IPS-18a (cell line): ENCODE data around the gene HTRA3.

Experiments
- H3K27ac ChIP-seq: one replicate; pipeline ENCODE4 v1.5.1; 2013; ENCODE audit warnings: low read length
- H3K27me3 ChIP-seq: one replicate; pipeline ENCODE4 v1.6.1; 2013; ENCODE audit warnings: mild to moderate bottlenecking, low read length; ENCODE audit not compliant: control insufficient read depth, insufficient read depth
- H3K36me3 ChIP-seq: one replicate; pipeline ENCODE4 v1.6.1; 2013; ENCODE audit warnings: low read depth, low read length; ENCODE audit not compliant: control insufficient read depth
- H3K4me1 ChIP-seq: one replicate; pipeline ENCODE4 v1.6.1; 2013; ENCODE audit warnings: low read depth, low read length; ENCODE audit not compliant: control insufficient read depth
- H3K4me3 ChIP-seq: one replicate; pipeline ENCODE4 v1.5.1; 2013; ENCODE audit warnings: low read length
- H3K9ac ChIP-seq: one replicate; pipeline ENCODE4 v1.6.1; 2013; ENCODE audit warnings: mild to moderate bottlenecking, low read length, moderate library complexity
- H3K9me3 ChIP-seq: one replicate; pipeline ENCODE4 v1.6.1; 2013; ENCODE audit warnings: low read depth, low read length; ENCODE audit not compliant: control insufficient read depth

HTRA3 gene

DNA sequence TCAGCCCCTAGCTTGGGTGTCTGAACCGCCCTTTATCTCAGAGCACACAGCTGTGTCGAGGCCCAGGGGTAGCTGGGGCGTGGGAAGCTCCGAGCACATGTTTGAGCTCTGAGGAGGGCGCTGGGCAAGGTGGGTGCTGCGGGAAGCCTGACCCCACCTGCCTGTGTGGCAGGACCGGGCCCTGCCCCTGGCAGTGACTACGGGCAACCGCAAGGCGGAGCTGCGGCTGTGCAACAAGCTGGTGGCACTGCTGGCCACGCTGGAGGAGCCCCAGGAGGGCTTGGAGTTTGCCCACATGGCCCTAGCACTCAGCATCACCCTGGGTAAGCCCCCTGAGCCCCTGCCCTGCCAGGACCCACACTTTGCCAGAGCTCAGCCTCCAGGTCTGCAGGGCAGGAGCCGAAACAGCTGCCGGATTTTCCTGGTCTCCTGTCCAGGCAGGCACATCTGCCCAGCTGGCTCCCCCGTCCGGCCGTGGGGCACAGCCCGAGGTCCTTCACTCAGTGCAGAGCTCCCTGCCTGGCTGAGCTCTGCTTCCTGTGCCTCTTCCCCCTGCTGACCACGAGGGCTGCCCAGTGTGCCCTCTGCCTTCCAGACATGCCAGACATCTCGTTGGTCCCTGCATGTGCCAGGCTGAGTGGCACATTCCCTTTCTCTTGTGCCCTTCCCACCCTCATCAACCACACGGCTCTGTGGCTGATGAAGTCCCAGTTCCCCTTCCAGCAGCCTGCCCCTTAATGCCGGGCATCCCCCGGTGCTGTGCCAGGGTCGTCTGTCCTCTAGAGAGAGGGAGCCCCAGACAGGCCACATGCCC is 33.2 kb upstream of the HTRA3 start:
- H3K4me1 ChIP-seq = no peaks in the 10 kb centered on the region
- no peak overlapping the region for H3K27ac ChIP-seq
- H3K9me3 ChIP-seq = no peaks in the 10 kb centered on the region
- H3K36me3 ChIP-seq = no peaks in the 10 kb centered on the region
- H3K9ac ChIP-seq = no peak overlapping the region
- no peaks in the 10 kb centered on the region for H3K27me3 ChIP-seq
- H3K4me3 ChIP-seq = no peak overlapping the region

DNA sequence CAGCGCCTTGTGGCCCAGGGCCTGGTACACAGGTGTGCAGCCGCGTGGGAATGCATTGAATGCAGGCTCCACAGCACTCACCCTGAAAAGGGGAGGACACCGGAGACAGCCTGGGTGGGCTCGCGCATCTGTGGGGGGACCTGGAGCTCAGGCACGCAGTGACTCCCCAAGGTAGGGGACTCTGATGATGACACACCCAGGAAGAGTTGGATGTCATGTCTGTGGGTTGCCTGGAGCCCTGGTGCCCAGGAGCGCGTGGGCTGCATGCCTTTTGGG is 32.7 kb upstream of the HTRA3 start:
- no peak overlapping the region for H3K27ac ChIP-seq
- no peak overlapping the region for H3K4me3 ChIP-seq
- H3K27me3 ChIP-seq = no peaks in the 10 kb centered on the region
- no peaks in the 10 kb centered on the region for H3K36me3 ChIP-seq
- no peaks in the 10 kb centered on the region for H3K4me1 ChIP-seq
- no peaks in the 10 kb centered on the region for H3K9me3 ChIP-seq
- H3K9ac ChIP-seq = no peak overlapping the region

DNA sequence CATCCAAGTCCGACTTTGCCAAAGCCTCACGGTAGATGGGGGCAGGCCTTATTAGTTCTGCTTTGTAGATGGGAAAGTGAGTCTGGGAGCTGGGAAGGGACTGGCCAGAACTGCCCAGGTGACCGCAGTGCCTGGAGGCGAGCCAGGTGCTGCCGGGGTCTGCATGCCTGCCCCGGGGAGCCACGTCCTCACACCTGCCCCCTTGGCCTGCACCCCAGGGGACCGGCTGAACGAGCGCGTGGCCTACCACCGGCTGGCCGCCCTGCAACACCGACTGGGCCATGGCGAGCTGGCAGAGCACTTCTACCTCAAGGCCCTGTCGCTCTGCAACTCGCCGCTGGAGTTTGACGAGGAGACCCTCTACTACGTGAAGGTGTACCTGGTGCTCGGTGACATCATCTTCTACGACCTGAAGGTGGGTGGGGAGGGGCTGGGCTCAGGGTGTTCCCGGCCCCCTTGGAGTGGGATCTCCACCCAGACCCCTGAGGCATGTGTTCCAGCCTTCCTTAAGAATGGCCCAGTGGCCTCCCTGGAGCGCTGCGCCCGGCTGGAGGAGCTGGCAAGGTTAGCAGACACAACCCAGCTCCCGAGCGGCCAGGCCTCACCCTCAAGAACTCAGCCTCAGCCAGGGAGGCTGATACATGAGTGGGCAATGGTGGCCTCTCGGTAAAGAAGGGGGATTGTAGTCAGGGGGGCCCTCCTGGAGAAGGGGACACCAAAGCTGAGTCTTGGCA is 32.1 kb upstream of the HTRA3 start:
- Histone ChIP-seq H3K36me3 (no peaks in the 10 kb centered on the region), H3K9ac (no peak overlapping the region), H3K9me3 (no peaks in the 10 kb centered on the region), H3K4me3 (no peak overlapping the region), H3K27me3 (no peaks in the 10 kb centered on the region), H3K27ac (no peak overlapping the region), H3K4me1 (peaks cover under 1% of the 10 kb centered on the region)

DNA sequence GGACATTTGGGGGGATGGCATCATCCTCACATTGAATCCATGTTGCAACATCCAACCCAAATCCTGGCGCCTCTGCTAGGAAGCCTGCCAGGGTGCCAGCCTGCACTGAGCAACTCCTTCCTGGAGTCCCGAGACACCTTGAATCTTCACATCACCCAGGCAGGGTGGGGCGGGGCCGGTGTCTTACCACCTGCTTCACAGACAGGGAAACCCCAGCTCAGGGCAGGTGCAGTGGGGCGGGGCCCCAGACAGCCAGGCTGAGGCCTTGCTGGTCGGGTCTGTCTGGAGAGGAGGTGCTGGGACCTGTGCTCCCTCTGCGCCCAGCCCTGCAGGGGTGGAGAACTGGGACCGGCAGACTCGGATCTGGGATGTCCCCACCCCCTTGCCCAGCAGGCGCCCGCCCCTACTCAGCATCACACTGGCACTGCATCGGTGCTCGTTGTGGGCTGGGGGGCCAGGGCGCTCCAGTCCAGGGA is 31.5 kb upstream of the HTRA3 start:
- H3K4me1 ChIP-seq = peaks cover 6% of the 10 kb centered on the region
- no peak overlapping the region for H3K27ac ChIP-seq
- no peaks in the 10 kb centered on the region for H3K9me3 ChIP-seq
- H3K9ac ChIP-seq = no peak overlapping the region
- H3K27me3 ChIP-seq = peaks cover 4% of the 10 kb centered on the region
- no peak overlapping the region for H3K4me3 ChIP-seq
- H3K36me3 ChIP-seq = no peaks in the 10 kb centered on the region

DNA sequence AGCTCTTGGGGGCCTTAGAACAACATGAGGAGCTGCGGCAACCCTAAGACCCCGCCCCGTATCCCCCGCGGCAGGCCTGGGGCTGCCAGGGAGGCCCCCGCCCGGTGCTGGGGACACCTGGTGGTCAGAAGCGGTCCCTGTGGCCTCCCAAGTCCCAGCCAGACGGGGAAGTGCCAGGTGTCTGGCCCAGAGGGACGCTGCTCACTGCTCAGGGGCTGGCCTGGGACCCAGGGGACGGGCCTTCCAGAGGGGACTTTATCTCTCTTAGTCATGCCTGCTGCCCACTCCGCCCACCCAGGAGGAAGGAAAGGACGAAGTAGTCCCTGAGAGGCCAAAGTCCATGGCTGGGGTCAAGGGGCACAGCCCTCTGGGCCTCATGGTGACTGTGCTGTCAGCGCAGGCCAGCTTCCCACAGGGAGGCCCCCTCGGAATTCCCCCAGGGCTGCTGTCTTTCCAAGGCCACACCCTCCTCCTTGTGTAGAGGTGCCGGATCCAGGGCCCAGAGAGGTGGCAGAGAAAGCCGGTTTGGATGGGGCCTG is 31.0 kb upstream of the HTRA3 start:
- H3K4me3 ChIP-seq = no peak overlapping the region
- no peaks in the 10 kb centered on the region for H3K9me3 ChIP-seq
- H3K4me1 ChIP-seq = peaks cover 6% of the 10 kb centered on the region
- no peaks in the 10 kb centered on the region for H3K36me3 ChIP-seq
- H3K9ac ChIP-seq = no peak overlapping the region
- no peak overlapping the region for H3K27ac ChIP-seq
- peaks cover 4% of the 10 kb centered on the region for H3K27me3 ChIP-seq

DNA sequence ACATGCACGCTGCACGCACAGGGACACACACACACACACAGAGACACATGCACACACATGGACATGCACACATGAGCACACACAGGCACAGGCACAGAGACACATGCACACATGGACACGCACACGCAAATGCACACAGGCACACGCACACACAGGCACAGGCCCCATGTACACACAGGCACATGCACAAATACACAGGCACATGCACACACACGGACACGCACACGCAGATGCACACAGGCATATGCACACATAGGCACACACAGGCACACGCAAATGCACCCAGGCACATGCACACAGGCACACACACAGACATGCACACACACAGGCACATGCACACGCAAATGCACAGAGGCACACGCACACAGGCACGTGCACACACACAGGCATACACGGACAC is 30.3 kb upstream of the HTRA3 start:
- Histone ChIP-seq H3K4me1 (peaks cover 6% of the 10 kb centered on the region), H3K4me3 (no peak overlapping the region), H3K27me3 (peaks cover 4% of the 10 kb centered on the region), H3K27ac (no peak overlapping the region), H3K9ac (no peak overlapping the region), H3K36me3 (no peaks in the 10 kb centered on the region), H3K9me3 (no peaks in the 10 kb centered on the region)

DNA sequence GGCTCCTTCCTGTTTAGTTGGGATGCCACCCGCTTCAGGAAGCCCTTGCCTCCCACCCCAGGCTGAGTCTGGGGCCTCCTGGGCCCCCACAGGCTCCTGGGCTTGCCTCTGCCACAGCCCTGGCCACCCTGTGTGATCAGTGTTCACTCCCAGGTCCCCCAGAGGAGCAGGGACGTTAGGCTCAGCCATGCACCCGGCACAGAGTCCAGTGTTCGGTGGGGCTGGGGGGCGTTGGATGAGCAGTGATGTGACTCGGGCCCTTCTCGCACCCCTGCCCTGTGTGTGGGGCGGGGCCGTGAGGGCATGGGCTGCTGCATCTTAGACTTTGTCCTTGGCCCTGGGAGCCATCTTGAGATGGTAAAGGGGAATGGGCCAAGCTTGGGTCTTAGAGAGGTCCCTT is 29.9 kb upstream of the HTRA3 start:
- peaks cover 6% of the 10 kb centered on the region for H3K4me1 ChIP-seq
- no peaks in the 10 kb centered on the region for H3K9me3 ChIP-seq
- no peak overlapping the region for H3K9ac ChIP-seq
- H3K4me3 ChIP-seq = no peak overlapping the region
- H3K27ac ChIP-seq = no peak overlapping the region
- no peaks in the 10 kb centered on the region for H3K36me3 ChIP-seq
- H3K27me3 ChIP-seq = peaks cover 4% of the 10 kb centered on the region

DNA sequence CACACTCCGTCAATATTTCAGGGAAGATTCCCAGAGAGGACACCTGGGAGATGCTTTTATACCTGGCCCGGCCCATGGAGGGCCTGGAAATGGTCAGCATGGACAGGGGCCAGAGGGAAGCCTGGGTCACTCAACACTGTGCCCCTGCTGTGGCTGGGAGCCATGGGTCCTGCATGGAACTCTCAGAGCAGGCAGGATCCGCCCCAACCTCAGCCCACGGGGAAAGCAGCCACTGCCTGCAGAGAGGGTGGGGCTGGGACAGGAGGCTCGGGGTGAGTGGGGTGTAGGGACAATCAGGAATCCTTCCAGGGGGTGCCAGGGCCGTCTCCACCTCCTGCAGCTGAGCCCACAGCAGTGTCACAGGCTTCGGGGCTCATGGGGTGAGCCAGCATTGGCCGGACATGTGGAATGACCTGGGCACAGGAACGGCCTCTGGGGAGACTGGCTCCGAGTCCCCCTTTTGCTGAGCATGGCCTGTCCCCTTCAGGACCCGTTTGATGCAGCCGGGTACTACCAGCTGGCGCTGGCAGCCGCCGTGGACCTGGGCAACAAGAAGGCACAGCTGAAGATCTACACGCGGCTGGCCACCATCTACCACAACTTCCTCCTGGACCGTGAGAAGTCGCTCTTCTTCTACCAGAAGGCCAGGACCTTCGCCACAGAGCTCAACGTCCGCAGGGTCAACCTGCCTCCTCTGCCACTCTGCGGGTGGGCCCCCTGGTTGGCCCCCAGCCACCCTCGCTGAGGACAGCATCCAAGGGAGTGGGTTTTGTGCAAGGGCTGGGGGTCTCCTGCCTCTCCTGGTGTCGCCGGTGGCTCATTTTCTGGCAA is 29.1 kb upstream of the HTRA3 start:
- no peaks in the 10 kb centered on the region for H3K9me3 ChIP-seq
- peaks cover 6% of the 10 kb centered on the region for H3K4me1 ChIP-seq
- no peaks in the 10 kb centered on the region for H3K36me3 ChIP-seq
- H3K27ac ChIP-seq = no peak overlapping the region
- H3K27me3 ChIP-seq = peaks cover 4% of the 10 kb centered on the region
- H3K9ac ChIP-seq = no peak overlapping the region
- H3K4me3 ChIP-seq = no peak overlapping the region

DNA sequence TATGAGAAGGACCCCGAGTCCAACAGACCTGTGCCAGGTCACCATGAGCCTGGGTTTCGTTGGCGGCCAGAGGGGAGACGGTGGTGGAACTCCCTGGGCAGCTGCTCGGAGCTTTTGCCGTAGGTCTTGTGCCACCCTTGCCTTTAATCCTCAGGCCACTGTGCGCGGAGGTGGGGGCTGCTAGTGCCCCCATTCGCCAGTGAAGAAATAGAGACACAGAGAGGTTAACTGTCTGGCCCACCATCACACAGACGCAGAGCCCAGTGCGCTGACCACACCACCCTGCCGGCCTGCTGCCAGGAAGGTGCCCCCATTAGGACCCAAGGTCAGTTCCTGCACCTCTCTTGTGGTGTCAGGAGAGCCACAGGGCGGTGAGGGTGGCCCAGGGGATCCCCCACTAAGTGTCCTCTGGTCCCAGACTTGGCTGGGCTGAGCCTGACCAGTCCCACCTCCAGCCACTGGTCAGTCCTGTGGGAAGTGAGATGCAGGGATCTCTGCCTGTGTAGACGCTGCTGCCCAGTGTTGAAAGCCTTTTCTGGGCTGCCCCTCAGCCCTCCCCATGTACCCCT is 28.3 kb upstream of the HTRA3 start:
- Histone ChIP-seq H3K27me3 (peaks cover 4% of the 10 kb centered on the region), H3K36me3 (no peaks in the 10 kb centered on the region), H3K4me3 (no peak overlapping the region), H3K27ac (no peak overlapping the region), H3K9ac (no peak overlapping the region), H3K9me3 (no peaks in the 10 kb centered on the region), H3K4me1 (peaks cover 6% of the 10 kb centered on the region)

DNA sequence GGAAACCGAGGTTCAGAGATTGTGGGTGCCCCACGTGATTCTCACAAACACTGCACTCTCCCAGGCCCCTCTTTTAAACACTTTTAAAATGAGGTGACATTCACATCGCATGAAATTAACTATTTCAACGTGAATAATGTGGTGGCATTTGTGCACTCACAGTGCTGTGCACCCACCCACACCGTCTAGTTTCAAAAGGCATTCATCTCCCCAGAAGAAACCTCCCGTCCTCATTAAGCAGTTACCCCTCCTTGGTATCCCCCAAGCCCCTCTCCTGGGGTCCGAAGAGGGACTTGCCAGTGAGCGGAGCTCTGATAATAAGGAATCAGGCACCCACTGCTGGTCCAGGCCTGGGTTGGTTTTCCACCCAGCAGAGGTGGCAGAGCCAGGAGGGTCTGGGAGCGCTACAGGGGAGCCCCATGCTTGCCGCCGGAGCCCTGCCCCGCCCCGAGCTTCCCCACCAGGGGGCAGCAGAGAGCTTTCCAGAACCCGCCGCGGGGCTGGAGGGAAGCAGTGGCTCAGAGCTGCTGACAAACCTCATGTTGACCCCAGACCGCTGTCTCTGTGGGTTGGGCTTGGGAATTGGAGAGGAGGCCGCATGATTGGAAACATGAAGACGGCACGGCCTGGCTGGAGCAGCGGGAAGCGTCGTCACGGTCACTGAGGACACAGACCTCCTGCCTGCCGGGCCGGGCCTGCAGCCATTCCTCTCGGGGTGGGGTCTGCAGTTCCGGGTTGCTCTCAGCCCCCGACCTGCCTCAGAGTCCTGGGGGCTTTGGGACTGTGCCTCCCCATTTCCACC is 27.5 kb upstream of the HTRA3 start:
- Histone ChIP-seq H3K9me3 (no peaks in the 10 kb centered on the region), H3K9ac (no peak overlapping the region), H3K36me3 (no peaks in the 10 kb centered on the region), H3K4me3 (no peak overlapping the region), H3K27ac (no peak overlapping the region), H3K27me3 (peaks cover 4% of the 10 kb centered on the region), H3K4me1 (peaks cover 6% of the 10 kb centered on the region)
